ENCODE results near the gene HIP1.
A peak's percentile ranks its signal among the peaks of the same experiment; 100 is the strongest.
"Not testable (repeated sequence)": the region's sequence is repeated elsewhere in the genome, so short reads cannot be mapped to it uniquely, and the experiment has no call there.

The HIP1 gene

GRCh38 chr7:75688200-75689136 is 50.3 kb downstream of the HIP1 start:
- H3K9me3 Mint-ChIP-seq, result no peaks in the 10 kb centered on the region
- H3K36me3 Mint-ChIP-seq (ENCODE audit: low read depth), result no peaks in the 10 kb centered on the region
- peak; percentile 3 for DNase-seq
- no peak overlapping the region for H3K27ac Mint-ChIP-seq
- no peak overlapping the region for H3K4me3 Mint-ChIP-seq
- H3K4me1 Mint-ChIP-seq, result peaks cover 8% of the 10 kb centered on the region
- H3K27me3 Mint-ChIP-seq, result peaks cover 6% of the 10 kb centered on the region
- ATAC-seq, result peak; percentile 36

- no peak overlapping the region for H3K4me3 Mint-ChIP-seq
- ATAC-seq (no peak), DNase-seq (no peak)
- peaks cover 8% of the 10 kb centered on the region for H3K4me1 Mint-ChIP-seq
- H3K9me3 Mint-ChIP-seq, result no peaks in the 10 kb centered on the region
- H3K27ac Mint-ChIP-seq, result no peak overlapping the region
- H3K27me3 Mint-ChIP-seq, result peaks cover 6% of the 10 kb centered on the region
- H3K36me3 Mint-ChIP-seq (ENCODE audit: low read depth), result no peaks in the 10 kb centered on the region
Observed at GRCh38 chr7:75687246-75688088, 51.3 kb downstream of the HIP1 start.

GRCh38 chr7:75686551-75686950 is 52.2 kb downstream of the HIP1 start:
- no peak for ATAC-seq
- no peak overlapping the region for H3K4me3 Mint-ChIP-seq
- H3K27ac Mint-ChIP-seq, result no peak overlapping the region

GRCh38 chr7:75682052-75682451 is 56.7 kb downstream of the HIP1 start:
- not testable (repeated sequence) for DNase-seq; H3K4me1 Mint-ChIP-seq; H3K9me3 Mint-ChIP-seq; H3K27me3 Mint-ChIP-seq; ATAC-seq; H3K36me3 Mint-ChIP-seq (ENCODE audit: low read depth); H3K4me3 Mint-ChIP-seq; H3K27ac Mint-ChIP-seq

More at GRCh38 chr7:75686551-75686950, 52.2 kb downstream of the HIP1 start:
- H3K9me3 Mint-ChIP-seq, result no peaks in the 10 kb centered on the region
- H3K4me1 Mint-ChIP-seq, result peaks cover 10% of the 10 kb centered on the region
- peaks cover 6% of the 10 kb centered on the region for H3K27me3 Mint-ChIP-seq
- no peak for DNase-seq
- no peaks in the 10 kb centered on the region for H3K36me3 Mint-ChIP-seq (ENCODE audit: low read depth)

- H3K4me3 Mint-ChIP-seq, result no peak overlapping the region
- H3K27ac Mint-ChIP-seq, result no peak overlapping the region
- no peaks in the 10 kb centered on the region for H3K27me3 Mint-ChIP-seq
- ATAC-seq, result no peak
- H3K4me1 Mint-ChIP-seq, result peaks cover 3% of the 10 kb centered on the region
- DNase-seq, result no peak
- H3K36me3 Mint-ChIP-seq (ENCODE audit: low read depth), result no peaks in the 10 kb centered on the region
- peaks cover 4% of the 10 kb centered on the region for H3K9me3 Mint-ChIP-seq
Observed at GRCh38 chr7:75679060-75679459, 59.7 kb downstream of the HIP1 start.

GRCh38 chr7:75669579-75669978 is 69.2 kb downstream of the HIP1 start:
- no peak overlapping the region for H3K27ac Mint-ChIP-seq
- no peaks in the 10 kb centered on the region for H3K9me3 Mint-ChIP-seq

GRCh38 chr7:75667938-75668337 is 70.8 kb downstream of the HIP1 start:
- Mint-ChIP-seq H3K36me3 (ENCODE audit: low read depth) (no peaks in the 10 kb centered on the region), H3K4me1 (peaks cover 4% of the 10 kb centered on the region), H3K27me3 (no peaks in the 10 kb centered on the region), H3K9me3 (no peaks in the 10 kb centered on the region), H3K27ac (no peak overlapping the region), H3K4me3 (no peak overlapping the region)
- ATAC-seq, result no peak
- no peak for DNase-seq

More at GRCh38 chr7:75669579-75669978, 69.2 kb downstream of the HIP1 start:
- no peaks in the 10 kb centered on the region for H3K4me1 Mint-ChIP-seq
- no peaks in the 10 kb centered on the region for H3K27me3 Mint-ChIP-seq
- DNase-seq (no peak), ATAC-seq (no peak)
- H3K36me3 Mint-ChIP-seq (ENCODE audit: low read depth), result no peaks in the 10 kb centered on the region
- H3K4me3 Mint-ChIP-seq, result no peak overlapping the region

- no peak for DNase-seq
- Mint-ChIP-seq H3K4me3 (no peak overlapping the region), H3K27me3 (no peaks in the 10 kb centered on the region), H3K27ac (no peak overlapping the region), H3K36me3 (ENCODE audit: low read depth) (no peaks in the 10 kb centered on the region), H3K9me3 (no peaks in the 10 kb centered on the region), H3K4me1 (peaks cover 5% of the 10 kb centered on the region)
- ATAC-seq, result no peak
Observed at GRCh38 chr7:75663302-75663907, 75.3 kb downstream of the HIP1 start.

- H3K9me3 Mint-ChIP-seq, result no peaks in the 10 kb centered on the region
- H3K4me1 Mint-ChIP-seq, result peaks cover 5% of the 10 kb centered on the region
- no peak for DNase-seq
- H3K27ac Mint-ChIP-seq, result no peak overlapping the region
- H3K27me3 Mint-ChIP-seq, result no peaks in the 10 kb centered on the region
- ATAC-seq, result peak; percentile 20
- no peak overlapping the region for H3K4me3 Mint-ChIP-seq
- no peaks in the 10 kb centered on the region for H3K36me3 Mint-ChIP-seq (ENCODE audit: low read depth)
Observed at GRCh38 chr7:75662579-75663301, 76.0 kb downstream of the HIP1 start.

- DNase-seq (no peak), ATAC-seq (no peak)
- Mint-ChIP-seq H3K9me3 (no peaks in the 10 kb centered on the region), H3K27ac (no peak overlapping the region), H3K36me3 (ENCODE audit: low read depth) (no peaks in the 10 kb centered on the region), H3K4me3 (no peak overlapping the region), H3K4me1 (peaks cover 5% of the 10 kb centered on the region), H3K27me3 (no peaks in the 10 kb centered on the region)
Observed at GRCh38 chr7:75660566-75661215, 78.0 kb downstream of the HIP1 start.

GRCh38 chr7:75658802-75659201 is 79.9 kb downstream of the HIP1 start:
- DNase-seq (no peak), ATAC-seq (no peak)
- no peak overlapping the region for H3K4me3 Mint-ChIP-seq
- H3K36me3 Mint-ChIP-seq (ENCODE audit: low read depth), result no peaks in the 10 kb centered on the region
- peaks cover 5% of the 10 kb centered on the region for H3K4me1 Mint-ChIP-seq
- no peaks in the 10 kb centered on the region for H3K27me3 Mint-ChIP-seq
- H3K27ac Mint-ChIP-seq, result no peak overlapping the region
- no peaks in the 10 kb centered on the region for H3K9me3 Mint-ChIP-seq

GRCh38 chr7:75658369-75658768 is 80.4 kb downstream of the HIP1 start:
- Mint-ChIP-seq H3K27ac (no peak overlapping the region), H3K4me3 (no peak overlapping the region), H3K36me3 (ENCODE audit: low read depth) (no peaks in the 10 kb centered on the region), H3K4me1 (peaks cover 5% of the 10 kb centered on the region), H3K9me3 (no peaks in the 10 kb centered on the region), H3K27me3 (no peaks in the 10 kb centered on the region)
- ATAC-seq, result no peak
- DNase-seq, result no peak

- Mint-ChIP-seq H3K4me1 (peaks cover under 1% of the 10 kb centered on the region), H3K36me3 (ENCODE audit: low read depth) (no peaks in the 10 kb centered on the region), H3K27ac (no peak overlapping the region), H3K4me3 (no peak overlapping the region), H3K9me3 (no peaks in the 10 kb centered on the region), H3K27me3 (no peaks in the 10 kb centered on the region)
- no peak for DNase-seq
- ATAC-seq, result no peak
Observed at GRCh38 chr7:75657866-75658265, 80.9 kb downstream of the HIP1 start.

GRCh38 chr7:75656740-75657139 is 82.0 kb downstream of the HIP1 start:
- ATAC-seq, result no peak
- Mint-ChIP-seq H3K9me3 (no peaks in the 10 kb centered on the region), H3K27ac (no peak overlapping the region)

More at GRCh38 chr7:75656740-75657139, 82.0 kb downstream of the HIP1 start:
- Mint-ChIP-seq H3K27me3 (no peaks in the 10 kb centered on the region), H3K36me3 (ENCODE audit: low read depth) (no peaks in the 10 kb centered on the region), H3K4me3 (no peak overlapping the region), H3K4me1 (no peaks in the 10 kb centered on the region)
- DNase-seq, result no peak

Measured in activated naive CD8-positive, alpha-beta T cell treated with anti-CD3 and anti-CD28 coated beads, Interleukin-2, amount 50 U/mL, for 24 hours (primary cell).